Measurements from ENCODE around the gene CST7.

DNA sequence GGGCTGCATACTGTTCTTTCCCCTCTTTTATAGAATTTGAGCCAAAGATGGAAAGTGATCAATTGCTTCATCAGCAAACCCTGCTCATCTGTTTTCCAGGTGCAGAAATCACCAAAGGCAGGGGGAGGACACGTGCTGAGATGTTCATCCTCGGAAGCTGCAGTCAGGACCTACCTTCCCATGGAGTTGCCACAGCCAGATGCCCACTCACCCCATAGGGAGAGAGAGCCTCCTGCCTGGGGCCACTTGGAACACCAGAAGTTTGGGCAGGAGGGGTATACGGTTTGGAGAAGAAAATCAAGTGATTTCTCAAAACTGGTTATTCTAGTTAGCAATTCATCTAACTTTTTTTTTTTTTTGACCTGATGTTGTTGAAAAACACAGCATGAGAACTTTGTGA, 5.3 kb upstream of the CST7 start:
- TF ChIP-seq, protein P1, sequence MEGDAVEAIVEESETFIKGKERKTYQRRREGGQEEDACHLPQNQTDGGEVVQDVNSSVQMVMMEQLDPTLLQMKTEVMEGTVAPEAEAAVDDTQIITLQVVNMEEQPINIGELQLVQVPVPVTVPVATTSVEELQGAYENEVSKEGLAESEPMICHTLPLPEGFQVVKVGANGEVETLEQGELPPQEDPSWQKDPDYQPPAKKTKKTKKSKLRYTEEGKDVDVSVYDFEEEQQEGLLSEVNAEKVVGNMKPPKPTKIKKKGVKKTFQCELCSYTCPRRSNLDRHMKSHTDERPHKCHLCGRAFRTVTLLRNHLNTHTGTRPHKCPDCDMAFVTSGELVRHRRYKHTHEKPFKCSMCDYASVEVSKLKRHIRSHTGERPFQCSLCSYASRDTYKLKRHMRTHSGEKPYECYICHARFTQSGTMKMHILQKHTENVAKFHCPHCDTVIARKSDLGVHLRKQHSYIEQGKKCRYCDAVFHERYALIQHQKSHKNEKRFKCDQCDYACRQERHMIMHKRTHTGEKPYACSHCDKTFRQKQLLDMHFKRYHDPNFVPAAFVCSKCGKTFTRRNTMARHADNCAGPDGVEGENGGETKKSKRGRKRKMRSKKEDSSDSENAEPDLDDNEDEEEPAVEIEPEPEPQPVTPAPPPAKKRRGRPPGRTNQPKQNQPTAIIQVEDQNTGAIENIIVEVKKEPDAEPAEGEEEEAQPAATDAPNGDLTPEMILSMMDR (IDR thresholded peaks at IDR 0.05; ENCODE audit: low read depth, low read length), result no peak
- TF ChIP-seq MYC (IDR thresholded peaks at IDR 0.05; ENCODE audit: low read depth, low read length) (no peak), POLR2A (IDR thresholded peaks at IDR 0.05; ENCODE audit: extremely low read depth, insufficient read length) (no peak)
- TF ChIP-seq, protein P2, sequence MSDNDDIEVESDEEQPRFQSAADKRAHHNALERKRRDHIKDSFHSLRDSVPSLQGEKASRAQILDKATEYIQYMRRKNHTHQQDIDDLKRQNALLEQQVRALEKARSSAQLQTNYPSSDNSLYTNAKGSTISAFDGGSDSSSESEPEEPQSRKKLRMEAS (IDR thresholded peaks at IDR 0.05; ENCODE audit: low read depth, low read length), result no peak

Data from NB4 (cell line).